ENCODE data around the gene MTRFR.
"Not testable (repeated sequence)": the region's sequence is repeated elsewhere in the genome, so short reads cannot be mapped to it uniquely, and the experiment has no call there.

Gene MTRFR

GRCh38 chr12:123250471-123251383, 17.5 kb downstream of the MTRFR start:
- no peak for DNase-seq (ENCODE audit: low read depth)
- TF ChIP-seq CTCF (IDR thresholded peaks at IDR 0.05; ENCODE audit: control insufficient read depth, insufficient read depth, low read depth, low read length, missing control alignments) = no peak
- H3K4me3 ChIP-seq (ENCODE audit: control insufficient read depth, low read depth, low read length) = no peak overlapping the region

GRCh38 chr12:123251403-123252076, 18.3 kb downstream of the MTRFR start:
- DNase-seq (ENCODE audit: low read depth) = no peak
- H3K4me3 ChIP-seq (ENCODE audit: control insufficient read depth, low read depth, low read length) = no peak overlapping the region
- TF ChIP-seq CTCF (IDR thresholded peaks at IDR 0.05; ENCODE audit: control insufficient read depth, insufficient read depth, low read depth, low read length, missing control alignments) = no peak

GRCh38 chr12:123252365-123252764, 19.1 kb downstream of the MTRFR start:
- not testable (repeated sequence) for DNase-seq (ENCODE audit: low read depth); H3K4me3 ChIP-seq (ENCODE audit: control insufficient read depth, low read depth, low read length)

GRCh38 chr12:123253641-123254459, 20.6 kb downstream of the MTRFR start:
- DNase-seq (ENCODE audit: low read depth) = no peak
- TF ChIP-seq CTCF (IDR thresholded peaks at IDR 0.05; ENCODE audit: control insufficient read depth, insufficient read depth, low read depth, low read length, missing control alignments) = no peak
- H3K4me3 ChIP-seq (ENCODE audit: control insufficient read depth, low read depth, low read length) = no peak overlapping the region

- H3K4me3 ChIP-seq (ENCODE audit: control insufficient read depth, low read depth, low read length) = no peak overlapping the region
- TF ChIP-seq CTCF (IDR thresholded peaks at IDR 0.05; ENCODE audit: control insufficient read depth, insufficient read depth, low read depth, low read length, missing control alignments) = no peak
- no peak for DNase-seq (ENCODE audit: low read depth)
Measured at GRCh38 chr12:123254853-123255446, 21.7 kb downstream of the MTRFR start.

GRCh38 chr12:123258593-123258992, 25.4 kb downstream of the MTRFR start:
- no peak for TF ChIP-seq CTCF (IDR thresholded peaks at IDR 0.05; ENCODE audit: control insufficient read depth, insufficient read depth, low read depth, low read length, missing control alignments)
- H3K4me3 ChIP-seq (ENCODE audit: control insufficient read depth, low read depth, low read length) = no peak overlapping the region
- no peak for DNase-seq (ENCODE audit: low read depth)

Data from AG09309 (cell line).